ENCODE data around the gene SPIRE2.
"Not testable (repeated sequence)": the region's sequence is repeated elsewhere in the genome, so short reads cannot be mapped to it uniquely, and the experiment has no call there.

Gene SPIRE2

DNA sequence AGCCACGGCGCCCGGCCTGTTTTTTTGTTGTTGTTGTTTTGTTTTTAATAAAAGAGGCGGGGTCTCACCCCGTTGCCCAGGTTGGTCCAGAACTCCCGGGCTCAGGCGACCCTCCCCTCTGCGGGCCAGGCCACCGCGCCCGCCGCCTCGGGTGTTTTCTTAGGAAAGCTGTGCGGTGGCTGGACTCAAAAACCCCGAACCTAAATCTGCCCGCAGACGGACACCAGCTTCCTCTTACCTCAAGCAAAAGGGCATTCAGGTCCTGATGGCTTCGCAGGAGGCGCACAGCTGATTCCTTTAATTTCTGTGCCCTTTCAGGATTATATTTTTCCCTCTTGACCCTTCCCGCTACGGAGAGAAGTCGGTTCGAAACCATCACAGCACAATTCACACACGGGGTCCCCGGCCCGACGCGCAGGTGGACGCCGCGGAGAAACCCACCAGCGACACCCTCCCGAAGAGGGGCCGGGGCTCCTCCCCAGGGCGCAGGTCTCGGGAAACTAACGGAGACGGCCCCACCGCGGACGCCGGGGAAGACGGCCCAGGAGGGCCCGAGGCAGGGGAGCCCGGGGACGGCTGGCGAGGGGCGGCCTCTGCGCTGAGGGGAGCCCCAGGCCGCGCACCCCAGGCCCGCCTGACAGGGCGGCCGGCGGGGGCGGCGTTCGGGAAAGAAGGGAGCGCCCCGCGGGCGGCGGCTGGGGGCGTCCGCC lies 12.5 kb upstream of the SPIRE2 start:
- DNase-seq = no peak

DNA sequence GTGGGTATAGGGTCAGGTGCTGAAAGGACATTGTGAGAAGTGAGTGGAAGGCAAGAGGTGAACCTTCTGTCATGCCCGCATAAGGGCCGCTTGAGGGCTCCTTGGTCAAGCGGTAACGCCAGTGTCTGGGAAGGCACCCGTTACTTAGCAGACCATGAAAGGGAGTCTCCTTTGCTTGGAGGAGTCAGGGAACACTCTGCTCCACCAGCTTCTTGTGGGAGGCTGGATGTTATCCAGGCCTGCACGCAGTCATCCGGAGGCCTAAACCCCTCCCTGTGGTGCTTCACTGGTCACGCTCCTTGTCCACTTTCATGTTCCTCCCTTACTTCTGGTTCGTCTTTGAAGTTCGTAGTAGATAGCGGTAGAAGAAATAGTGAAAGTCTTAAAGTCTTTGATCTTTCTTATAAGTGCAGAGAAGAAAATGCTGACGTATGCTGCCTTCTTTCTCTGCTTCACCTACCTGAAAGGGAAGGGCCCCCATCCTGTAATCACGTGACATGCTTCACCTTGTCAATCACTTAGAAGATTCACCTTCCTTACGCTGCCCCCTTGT lies 9.3 kb upstream of the SPIRE2 start:
- not testable (repeated sequence) for DNase-seq

DNA sequence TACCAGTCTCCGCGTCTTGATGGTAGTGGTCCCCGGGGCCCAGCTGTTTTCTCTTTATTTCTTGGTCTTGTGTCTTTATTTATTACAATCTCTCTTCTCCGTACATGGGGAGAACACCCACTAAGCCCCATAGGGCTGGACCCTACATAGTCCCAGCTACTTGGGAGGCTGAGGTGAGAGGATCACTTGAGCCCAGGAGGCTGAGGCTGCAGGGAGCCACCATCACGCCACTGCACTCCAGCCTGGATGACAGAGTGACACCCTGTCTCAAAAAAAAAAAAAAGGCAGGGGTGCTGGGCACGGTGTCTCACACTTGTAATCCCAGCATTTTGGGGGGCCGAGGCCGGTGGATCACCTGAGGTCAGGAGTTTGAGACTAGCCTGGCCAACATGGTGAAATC lies 8.8 kb upstream of the SPIRE2 start:
- DNase-seq = not testable (repeated sequence)

DNA sequence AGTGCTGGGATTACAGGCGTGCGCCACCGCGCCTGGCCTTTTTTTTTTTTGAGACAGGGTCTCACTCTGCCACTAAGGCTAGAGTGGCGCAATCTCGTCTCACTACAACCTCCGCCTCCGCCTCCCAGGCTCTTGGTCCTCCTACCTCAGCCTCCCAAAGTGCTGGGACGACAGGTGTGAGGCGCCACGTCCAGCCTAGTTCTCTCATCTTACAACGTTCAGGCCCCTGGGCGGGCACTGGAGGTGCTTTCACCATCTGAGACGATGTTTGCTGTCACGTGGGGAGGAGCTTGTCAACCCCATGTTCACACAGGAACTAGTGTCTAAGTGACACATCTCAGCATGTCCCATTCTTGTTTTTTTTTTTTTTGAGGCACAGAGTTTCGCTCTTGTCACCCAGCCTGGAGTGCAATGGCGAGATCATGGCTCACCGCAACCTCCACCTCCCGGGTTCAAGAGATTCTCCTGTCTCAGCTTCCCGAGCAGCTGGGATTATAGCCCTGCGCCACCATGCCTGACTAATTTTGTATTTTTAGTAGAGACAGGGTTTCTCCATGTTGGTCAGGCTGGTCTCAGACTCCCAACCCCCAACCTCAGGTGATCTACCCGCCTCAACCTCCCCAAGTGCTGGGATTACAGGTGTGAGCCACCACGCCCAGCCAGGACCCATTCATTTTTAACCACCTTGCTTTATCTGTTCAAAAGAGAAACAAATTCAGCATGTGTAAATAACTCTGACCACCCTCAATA lies 6.7 kb upstream of the SPIRE2 start:
- no peak for DNase-seq

DNA sequence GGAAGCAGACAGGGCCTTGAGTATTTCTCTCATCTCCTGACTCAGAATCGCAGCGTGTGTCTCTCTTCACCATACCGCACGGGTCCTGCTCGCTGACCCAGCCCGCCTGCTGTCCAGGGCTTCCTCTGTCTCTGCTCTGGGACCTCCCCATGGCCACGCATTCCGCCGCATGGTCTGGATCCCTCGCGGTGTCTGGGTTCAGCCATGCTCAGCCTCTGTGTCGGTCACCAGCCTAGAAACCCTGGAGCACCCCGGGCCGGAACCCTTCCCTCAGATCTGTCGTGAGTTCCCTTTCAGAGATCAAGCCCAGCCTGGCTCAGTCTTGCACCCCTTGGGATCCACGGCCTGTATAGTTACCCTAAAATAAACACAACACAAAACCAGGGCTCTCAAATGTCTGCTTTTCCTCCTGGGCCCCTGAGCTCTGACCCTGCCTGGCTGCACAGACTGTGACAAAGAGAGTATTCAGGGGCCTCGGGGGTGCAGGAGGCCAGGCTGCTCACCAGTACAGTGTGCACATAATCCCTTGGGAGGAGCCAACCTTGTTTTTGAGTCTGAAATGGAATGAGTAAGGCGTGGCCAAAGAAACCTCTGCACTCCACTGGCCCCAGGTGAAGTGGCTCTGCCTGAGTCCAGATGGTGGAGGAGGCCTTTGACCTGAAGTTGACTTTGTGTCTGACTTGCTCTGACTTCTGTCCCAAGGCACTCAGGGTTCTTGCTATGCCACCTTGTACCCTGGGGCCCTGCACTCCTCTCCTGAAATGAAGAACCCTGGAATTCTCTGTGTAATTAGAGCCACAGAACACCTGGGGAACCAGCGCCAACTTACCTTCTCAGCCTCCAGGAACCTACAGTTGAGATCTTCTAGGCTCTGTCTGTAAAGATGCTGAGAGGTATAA lies 5.8 kb upstream of the SPIRE2 start:
- DNase-seq = no peak

DNA sequence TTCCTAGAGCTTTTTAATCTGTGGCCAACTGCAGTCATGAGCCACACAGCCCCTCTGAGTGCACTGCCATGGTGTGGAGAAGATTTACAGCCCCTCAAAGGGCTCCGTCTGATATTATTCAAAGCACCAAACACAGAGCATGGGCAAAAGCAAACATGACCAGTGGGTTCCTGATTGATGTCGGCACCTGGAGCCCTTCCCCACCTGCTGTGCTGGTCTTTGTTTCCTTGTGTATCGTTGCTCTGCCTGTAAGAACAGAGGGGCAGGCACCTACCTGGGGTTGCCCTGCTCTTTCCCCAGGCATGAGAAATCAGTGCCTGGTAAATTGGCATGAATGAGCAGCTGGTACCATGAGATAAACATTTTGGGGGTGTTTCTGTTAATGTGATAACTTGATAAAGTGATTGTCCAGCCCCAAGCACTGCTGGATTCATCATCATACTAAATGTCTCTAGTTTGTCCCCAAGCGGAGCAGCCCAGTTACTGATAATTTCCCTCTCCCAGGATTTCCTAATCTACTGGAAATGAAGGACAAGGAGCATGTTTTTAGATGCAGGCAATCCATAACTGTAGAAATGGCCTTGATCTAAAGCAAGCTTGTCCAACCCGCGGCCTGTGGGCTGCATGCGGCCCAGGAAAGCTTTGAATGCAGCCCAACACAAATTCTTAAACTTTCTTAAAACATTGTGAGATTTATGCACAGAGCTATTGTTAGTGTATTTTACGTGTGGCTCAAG lies 5.0 kb upstream of the SPIRE2 start:
- no peak for DNase-seq

DNA sequence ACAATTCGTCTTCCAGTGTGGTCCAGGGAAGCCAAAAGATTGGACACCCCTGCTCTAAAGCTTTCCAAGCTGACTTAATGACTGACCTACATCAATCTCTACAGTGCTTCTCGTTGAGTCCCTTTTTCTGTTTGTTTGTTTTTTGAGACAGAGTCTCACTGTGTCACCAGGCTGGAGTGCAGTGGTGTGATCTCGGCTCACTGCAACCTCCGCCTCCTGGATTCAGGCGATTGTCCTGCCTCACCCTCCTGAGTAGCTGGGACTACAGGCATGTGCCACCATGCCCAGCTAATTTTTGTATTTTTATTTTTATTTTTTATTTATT lies 4.5 kb upstream of the SPIRE2 start:
- not testable (repeated sequence) for DNase-seq

DNA sequence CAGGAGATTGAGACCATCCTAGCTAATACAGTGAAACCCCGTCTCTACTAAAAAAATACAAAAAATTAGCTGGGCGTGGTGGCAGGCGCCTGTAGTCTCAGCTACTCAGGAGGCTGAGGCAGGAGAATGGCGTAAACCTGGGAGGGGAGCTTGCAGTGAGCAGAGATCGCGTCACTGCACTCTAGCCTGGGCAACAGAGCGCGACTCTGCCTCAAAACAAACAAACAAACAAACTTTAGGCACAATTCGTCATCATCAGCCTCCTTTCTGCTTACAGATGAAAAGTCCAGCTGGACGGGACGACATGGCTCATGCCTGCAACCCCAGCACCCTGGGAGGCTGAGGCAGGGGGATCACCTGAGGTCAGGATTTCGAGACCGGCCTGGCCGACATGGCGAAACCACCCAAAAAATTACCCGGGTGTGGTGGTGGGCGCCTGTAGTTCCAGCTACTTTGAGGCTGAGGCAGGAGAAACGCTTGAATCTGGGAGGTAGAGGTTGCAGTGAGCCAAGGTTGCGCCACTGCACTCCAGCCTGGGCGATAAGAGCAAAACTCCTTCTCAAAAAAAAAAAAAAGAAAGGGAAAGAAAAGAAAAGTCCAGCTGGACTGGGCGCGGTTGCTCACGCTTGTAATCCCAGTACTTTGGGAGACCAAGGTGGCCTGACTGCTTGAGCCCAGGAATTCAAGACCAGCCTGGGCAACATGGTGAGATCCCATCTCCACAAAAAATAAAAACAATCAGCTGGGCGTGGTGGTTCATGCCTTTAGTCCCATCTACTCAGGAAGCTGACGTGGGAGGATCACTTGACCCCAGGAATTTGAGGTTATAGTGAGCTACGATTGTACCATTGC lies 1.5 kb upstream of the SPIRE2 start:
- no peak for DNase-seq

DNA sequence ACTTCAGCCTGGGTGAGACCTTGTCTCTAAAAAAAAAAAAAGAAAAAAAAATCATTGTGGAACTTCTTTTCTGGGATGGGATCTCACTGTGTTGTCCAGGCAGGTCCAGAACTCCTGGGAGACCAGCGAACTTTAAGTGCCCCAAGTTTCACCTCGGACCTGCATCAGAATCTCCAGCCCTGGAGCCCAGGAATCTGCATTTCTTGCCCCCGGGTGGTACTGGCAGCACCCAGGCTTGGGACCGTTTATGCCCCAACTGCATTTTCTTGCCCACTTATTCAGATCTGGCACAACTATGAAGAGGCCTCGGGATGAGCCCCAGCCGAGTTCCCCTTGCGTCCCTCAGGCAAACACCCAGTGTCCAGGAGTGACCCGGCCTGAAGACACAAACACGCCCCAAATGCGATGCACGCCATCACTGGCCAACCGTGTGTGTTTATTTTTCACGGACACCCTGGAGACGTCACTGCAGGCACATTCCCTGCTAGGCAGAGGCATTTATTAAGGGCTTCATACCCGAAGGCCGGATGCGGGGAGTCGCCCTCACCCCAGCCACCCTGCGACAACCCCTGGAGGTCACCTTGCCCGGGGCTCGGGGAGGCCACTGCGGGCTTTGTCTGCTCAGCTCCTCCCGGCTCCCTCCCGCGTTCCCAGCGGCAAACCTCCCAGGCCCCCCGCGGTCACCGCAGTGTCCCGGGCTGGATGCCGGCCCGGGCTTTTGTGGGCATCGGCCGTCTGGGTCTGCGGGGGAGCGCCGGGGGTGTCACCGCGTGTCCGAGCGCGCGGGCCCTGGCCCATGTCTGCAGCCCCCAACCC lies 684 bp upstream of the SPIRE2 start:
- no peak for DNase-seq

DNA sequence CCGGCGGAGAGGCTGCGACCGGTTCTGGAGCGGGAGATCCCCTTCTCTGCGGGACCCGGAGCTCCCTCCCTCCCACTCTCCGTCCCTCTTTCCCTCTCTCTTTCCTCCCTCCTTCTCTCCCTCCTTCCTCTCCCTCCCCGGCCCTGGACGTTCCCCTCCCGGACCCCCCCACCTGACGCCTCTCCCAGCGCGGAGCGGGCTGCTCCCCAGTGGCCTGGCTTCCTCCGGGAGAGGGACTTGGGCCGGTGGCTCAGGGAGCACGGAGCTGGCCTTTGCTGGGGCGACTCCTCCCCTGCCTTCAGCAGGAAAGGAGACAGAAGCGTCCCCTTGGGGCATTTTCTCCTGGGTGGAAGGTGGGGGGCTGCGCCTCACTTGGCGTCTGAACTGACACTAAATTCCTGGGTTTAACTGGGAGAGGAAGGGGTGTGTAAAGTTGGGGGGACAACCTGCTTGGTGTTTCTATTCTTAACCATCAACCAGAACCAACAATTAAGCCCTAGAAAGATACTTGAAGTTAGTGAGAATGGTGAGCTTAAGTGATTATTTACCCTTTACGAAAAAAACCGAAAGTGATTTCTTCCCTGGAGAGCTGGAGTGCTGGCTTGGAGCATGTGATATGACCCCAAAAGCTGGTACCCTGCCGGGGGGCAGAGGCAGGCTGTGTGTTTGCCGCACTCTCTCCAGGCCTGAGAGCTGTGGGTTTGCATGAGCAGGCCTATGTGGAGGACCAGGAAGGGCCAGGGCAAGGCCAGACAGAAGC lies 775 bp downstream of the SPIRE2 start:
- DNase-seq = no peak

DNA sequence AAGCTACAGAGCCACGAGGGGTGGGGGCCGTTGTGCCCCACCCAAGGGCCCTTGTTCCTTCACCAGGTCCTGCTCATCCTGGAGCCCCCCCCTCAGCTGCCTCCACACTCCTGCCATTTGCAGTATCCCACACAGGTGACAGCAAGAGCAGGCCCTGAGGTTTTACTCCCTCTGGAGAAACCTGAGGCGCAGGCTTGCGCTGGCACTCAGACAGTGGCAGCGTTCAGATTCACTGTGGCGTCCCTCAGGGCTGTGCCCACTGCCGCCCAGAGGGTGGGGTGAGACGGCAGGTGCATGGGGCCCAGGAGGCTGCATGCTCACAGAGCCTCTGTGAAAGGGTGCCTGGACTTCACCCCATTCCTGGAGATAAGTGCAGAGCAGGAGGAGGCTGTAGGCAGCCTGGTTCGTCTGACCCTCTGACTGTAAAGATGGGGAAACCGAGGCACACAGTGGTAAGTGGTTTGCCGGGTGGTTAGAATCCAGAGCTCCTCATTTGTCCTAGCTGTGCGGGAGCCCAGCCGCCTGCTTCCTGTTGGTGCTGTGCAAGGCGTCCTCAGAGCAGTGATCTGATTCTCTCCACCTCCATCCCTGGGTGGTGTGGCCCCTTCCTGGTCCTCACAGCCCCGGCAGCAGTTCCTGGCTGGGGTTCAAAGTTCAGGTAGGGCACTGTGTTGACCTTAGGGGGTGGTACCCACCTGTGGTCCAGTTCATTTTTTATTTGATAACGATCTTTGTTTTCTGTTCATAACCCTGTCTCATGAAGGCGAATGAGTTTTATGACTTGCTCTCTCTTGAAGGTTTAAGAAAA lies 1.6 kb downstream of the SPIRE2 start:
- no peak for DNase-seq

DNA sequence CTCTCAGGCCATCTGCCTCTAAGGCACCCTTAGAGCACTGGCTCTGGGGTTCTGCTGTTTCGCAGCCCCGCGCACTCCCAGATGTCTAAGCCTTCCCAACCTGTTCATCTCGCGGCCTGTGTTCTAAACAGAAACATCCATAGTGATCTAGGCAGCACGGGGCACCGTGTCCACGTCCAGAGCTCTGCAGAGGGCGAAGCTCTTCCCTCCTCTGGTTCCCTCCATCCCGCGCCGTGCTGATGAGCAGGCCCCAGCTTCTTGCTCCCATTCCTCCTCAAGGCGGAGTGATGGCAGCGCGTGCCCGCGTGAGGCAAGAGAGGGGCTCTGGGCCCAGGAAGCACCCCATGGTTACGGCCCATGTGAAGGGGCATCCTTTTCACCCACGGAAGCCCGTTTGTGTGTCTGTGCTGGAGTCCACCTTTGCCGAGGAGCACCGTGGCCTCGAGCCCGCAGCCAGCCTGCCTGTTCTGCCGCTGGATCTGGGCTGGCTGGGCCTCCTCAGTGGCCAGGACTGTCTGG lies 3.6 kb downstream of the SPIRE2 start:
- DNase-seq = no peak

DNA sequence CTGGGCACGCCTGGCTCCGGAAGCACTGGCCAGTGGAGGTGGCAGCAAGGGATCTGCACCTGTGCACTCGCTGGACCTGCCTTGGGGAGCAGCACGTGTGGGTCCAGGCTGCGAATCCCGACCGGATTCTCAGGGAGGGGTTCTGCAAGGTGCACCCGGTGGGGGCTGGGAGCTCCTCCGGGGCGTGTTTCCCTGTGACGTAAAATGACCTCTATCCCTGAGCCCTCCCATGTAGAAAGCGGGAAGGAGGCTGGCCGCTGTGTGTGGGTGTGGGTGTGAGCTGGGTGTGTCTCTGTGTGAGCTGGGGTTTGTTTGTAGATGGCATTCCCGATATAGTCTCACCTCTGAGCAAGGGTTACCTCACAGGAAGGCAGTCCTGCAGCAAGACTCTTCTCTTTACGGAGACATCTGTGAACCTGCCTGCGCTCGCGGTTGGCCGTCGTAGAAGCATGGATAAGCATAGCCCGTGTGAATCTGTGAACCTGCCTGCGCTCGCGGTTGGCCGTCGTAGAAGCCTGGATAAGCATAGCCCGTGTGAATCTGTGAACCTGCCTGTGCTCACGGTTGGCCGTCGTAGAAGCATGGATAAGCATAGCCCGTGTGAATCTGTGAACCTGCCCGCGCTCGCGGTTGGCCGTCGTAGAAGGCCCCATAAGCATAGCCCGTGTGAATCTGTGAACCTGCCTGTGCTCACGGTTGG lies 5.5 kb downstream of the SPIRE2 start:
- not testable (repeated sequence) for DNase-seq

DNA sequence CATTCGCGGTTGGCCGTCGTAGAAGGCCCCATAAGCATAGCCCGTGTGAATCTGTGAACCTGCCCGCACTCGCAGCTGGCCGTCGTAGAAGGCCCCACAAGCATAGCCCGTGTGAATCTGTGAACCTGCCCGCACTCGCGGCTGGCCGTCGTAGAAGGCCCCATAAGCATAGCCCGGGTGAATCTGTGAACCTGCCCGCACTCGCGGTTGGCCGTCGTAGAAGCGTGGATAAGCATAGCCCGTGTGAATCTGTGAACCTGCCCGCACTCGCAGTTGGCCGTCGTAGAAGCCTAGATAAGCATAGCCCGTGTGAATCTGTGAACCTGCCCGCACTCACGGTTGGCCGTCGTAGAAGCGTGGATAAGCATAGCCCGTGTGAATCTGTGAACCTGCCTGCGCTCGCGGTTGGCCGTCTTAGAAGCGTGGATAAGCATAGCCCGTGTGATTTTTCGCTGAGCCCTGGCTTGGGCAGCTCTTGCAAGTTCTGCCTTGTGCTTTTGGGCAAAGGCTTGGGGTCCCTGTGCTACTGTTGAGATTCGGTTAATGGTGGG lies 6.6 kb downstream of the SPIRE2 start:
- not testable (repeated sequence) for DNase-seq

DNA sequence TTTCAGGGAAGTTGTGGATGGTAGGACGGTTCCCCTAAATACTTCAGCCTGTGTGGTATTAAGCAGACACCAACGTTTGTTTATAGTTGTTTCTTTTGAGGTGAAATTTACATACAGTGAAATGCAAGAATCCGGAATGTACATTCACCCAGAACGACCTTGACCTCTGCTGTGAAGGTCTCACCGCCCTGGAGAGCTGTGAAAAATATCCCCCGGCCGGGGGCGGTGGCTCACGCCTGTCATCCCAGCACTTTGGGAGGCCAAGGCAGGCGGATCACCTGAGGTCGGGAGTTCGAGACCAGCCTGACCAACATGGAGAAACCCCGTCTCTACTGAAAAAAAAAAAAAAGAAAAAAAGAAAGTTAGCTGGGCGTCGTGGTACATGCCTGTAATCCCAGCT lies 8.2 kb downstream of the SPIRE2 start:
- DNase-seq = not testable (repeated sequence)

DNA sequence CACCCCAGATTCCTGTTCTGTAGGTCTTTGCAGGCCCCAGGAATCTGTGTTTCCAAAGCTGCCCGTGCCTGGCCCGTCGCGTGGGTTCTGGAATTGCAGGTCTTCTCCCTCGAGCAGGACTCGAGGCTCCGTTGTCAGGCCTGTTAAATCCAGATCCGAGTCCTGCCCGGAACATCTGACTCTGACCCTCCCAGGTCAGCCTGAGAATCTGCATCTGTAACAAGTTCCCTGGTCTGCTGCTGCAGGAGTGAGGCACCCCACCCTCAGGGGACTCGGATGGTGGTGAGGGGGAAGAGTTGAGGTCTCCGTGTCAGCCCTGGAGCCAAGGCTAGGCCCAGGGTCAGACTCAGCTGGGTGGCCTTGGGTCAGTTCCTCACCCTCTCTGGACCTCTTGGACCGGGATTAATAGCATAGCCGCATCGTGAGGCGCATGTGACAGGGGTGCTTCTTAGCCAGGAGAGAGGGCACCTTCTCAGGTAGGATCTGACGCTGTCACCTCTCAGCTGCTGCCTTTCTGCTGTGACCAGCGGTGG lies 8.8 kb downstream of the SPIRE2 start:
- no peak for DNase-seq

DNA sequence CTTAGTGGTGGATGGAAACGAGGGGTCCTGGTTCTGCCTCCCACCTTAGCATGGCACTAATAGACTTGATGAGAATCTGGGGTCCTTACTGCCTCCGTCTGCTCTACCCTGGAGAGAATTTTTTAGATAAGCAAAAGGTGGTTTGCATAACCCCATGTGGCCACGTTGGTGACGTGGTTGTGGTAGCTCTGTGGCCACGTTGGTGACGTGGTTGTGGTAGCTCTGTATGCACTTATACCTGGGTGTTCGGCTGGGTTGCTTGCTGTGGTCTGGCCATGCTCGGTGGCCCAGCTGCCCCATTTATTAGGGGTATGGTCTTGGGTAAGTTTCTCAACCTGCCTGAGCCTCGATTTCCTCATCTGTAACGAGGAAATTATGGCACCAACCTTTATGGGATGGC lies 13.0 kb downstream of the SPIRE2 start:
- DNase-seq = no peak

Data from activated naive CD4-positive, alpha-beta T cell treated with anti-CD3 and anti-CD28 coated beads, Interleukin-2, amount 50 U/mL, for 16 hours (primary cell).